GM12891 (cell line): ENCODE results near the gene SLCO1A2.

ENCODE experiments used
- POLR2A ChIP-seq: IDR thresholded peaks from 2 replicates; pipeline ENCODE4 v1.6.1; 2011; ENCODE audit warnings: low read depth, low read length, control low read depth
- SPI1 ChIP-seq: IDR thresholded peaks from 2 replicates; pipeline ENCODE4 v1.6.1; 2011; ENCODE audit warnings: low read depth, low read length, control low read depth
- TAF1 ChIP-seq: IDR thresholded peaks from 2 replicates; pipeline ENCODE4 v1.6.1; 2011; ENCODE audit warnings: low read depth, low read length, control low read depth

- TF ChIP-seq TAF1 (no peak), SPI1 (no peak), POLR2A (no peak)
Observed at GRCh38 chr12:21324551-21324950, 10.2 kb downstream of the SLCO1A2 start.
